Stimulated activated CD8-positive, alpha-beta memory T cell treated with anti-CD3 and anti-CD28 coated beads, Interleukin-2, amount 100 ng/mL, for 1 hour (primary cell): ENCODE data around the gene SYNE4.
A peak's percentile ranks its signal among the peaks of the same experiment; 100 is the strongest.

ENCODE experiments used
- DNase-seq, 2 donors: peaks; one replicate each; pipeline ENCODE4 v3.0.0-alpha.2; 2020; ENCODE audit warnings: low read depth in 2 of 2

Gene SYNE4

GRCh38 chr19:36025541-36025940 lies 16.9 kb upstream of the SYNE4 start:
- no peak for DNase-seq

GRCh38 chr19:36023432-36023831 lies 14.8 kb upstream of the SYNE4 start:
- no peak for DNase-seq

- no peak for DNase-seq
Observed at GRCh38 chr19:36019061-36019670, 10.6 kb upstream of the SYNE4 start.

- DNase-seq: peak; percentile 97 to 99
Observed at GRCh38 chr19:36014012-36014924, 5.7 kb upstream of the SYNE4 start, which contains the start of gene ALKBH6. Gene ALKBH6 (minus strand): TSS chr19:36014213. CDS start chr19:36013397, 816 bp downstream.

- no peak for DNase-seq
Observed at GRCh38 chr19:36013280-36014011, 4.8 kb upstream of the SYNE4 start.

GRCh38 chr19:36010402-36010801 lies 1.8 kb upstream of the SYNE4 start:
- no peak for DNase-seq

- no peak for DNase-seq
Observed at GRCh38 chr19:36009633-36010379, 1.2 kb upstream of the SYNE4 start.

- no peak for DNase-seq
Observed at GRCh38 chr19:36009220-36009619, 607 bp upstream of the SYNE4 start.

GRCh38 chr19:36006955-36007354 lies 1.7 kb downstream of the SYNE4 start:
- no peak for DNase-seq

GRCh38 chr19:36003284-36003683 lies 5.3 kb downstream of the SYNE4 start:
- no peak for DNase-seq

- DNase-seq: no peak
Observed at GRCh38 chr19:36001605-36002004, 7.0 kb downstream of the SYNE4 start.

GRCh38 chr19:35996777-35997176 lies 11.8 kb downstream of the SYNE4 start:
- no peak for DNase-seq

GRCh38 chr19:35995048-35995993 lies 13.3 kb downstream of the SYNE4 start, which contains the start of gene SDHAF1:
Gene SDHAF1 (plus strand): TSS chr19:35995188. CDS start chr19:35995275, 87 bp downstream.
- DNase-seq: peak; percentile 86 to 87

GRCh38 chr19:35993923-35994598 lies 14.6 kb downstream of the SYNE4 start:
- DNase-seq: no peak

- no peak for DNase-seq
Observed at GRCh38 chr19:35992907-35993765, 15.5 kb downstream of the SYNE4 start.

- DNase-seq: no peak
Observed at GRCh38 chr19:35991731-35992450, 16.7 kb downstream of the SYNE4 start.

- no peak for DNase-seq
Observed at GRCh38 chr19:35990771-35991730, 17.6 kb downstream of the SYNE4 start.
